Epithelial cell of prostate (primary cell): ENCODE results near the gene AIF1L.
"Not testable (repeated sequence)": the region's sequence is repeated elsewhere in the genome, so short reads cannot be mapped to it uniquely, and the experiment has no call there.

ENCODE experiments used
- DNase-seq: peaks from one replicate; pipeline ENCODE4 v3.0.0-alpha.2; 2011; ENCODE audit warnings: low read depth, low spot score
- H3K27ac ChIP-seq: fragments of 450-650 bp; 2 replicates; pipeline ENCODE4 v1.5.1; 2017; ENCODE audit warnings: mild to moderate bottlenecking

AIF1L gene

DNA sequence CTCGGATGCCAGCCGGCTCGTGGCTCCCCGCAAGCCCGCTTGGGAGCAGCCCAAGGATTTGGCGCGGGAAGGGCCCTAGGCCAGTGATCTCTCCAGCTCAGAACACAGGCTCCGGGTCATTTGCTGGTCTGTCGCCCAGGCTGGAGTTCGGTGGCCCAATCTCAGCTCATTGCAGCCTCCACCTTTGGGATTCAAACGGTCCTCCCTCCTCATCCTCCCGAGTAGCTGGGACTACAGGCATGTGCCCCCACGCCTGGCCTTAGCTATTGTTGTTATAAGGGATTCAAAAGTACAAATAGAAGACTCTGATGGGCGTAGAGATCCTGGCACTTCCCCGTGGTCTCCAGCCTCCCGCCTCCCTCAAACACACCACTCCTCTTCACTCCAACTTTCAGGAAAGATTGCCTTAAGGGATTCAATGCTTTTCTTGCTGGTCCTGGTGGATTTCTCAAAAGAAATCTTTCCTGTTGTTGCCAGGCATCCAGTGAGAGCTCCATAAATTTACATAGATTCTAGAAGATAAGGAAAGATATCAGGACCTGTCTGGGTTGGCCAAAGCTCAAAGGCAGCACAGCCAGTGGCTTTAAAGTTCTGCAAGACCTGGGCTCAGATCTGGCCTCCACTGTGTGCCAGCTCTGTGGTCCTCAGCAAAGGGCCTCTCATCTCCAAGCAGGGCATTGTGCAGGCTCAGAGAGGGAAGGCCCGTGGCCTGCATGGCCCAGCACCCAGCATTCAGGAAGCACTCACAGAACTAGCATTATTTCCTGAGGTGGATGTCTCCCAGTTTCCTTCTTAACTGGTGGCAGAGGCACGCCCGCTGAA lies 1.0 kb downstream of the AIF1L start:
- DNase-seq = no peak
- no peak overlapping the region for H3K27ac ChIP-seq

DNA sequence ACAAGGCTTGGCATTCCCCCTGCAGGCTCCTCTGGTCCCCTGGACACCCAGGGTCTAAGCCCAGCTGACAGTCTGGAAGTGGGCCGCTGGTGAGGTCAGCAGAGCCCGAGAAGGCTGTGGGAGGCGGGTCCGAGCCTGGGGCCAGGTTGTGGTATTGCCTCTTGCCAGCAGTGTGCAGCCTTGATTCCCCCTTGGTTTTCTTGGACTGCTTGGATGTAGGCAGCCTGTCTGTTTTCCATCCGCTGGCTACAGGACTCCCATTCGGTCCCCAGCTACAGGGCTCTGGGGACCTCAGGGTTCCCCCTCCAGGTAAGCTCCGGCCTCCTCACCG lies 1.6 kb downstream of the AIF1L start:
- no peak overlapping the region for H3K27ac ChIP-seq
- DNase-seq = no peak

DNA sequence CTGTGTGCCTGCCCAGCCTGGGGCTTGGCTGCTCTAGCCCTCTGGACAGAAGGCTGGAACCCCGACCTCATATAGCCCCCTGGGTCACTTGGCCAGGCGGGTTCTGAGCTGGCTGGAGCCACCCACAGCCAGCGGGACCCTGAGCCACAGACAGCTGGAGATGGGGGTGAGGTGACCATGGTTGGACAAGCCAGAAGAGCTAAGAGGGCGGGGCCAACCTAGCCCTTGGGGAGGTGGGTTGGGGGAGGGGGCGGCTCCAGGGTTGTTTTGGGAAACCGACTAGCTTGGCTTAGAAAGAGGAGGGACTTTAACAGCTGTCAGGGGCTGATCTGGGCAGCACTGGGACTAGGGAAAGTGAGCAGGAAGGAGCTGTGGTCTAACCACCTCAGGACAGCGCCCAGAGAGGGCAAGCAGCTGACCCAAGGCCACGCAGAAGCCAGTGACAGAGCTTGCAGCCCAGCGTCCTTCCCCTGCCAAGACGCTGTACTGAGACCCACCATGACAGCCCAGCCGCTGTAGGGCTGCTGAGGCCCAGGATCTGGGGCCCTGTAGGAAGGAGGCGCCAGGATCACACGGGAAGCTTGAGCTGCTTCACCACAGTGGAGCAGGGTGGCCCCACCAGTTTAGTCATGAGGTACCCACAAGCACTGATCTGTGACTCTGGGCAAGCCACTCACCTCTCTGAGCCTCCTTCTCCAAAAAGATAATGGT lies 2.2 kb downstream of the AIF1L start:
- no peak overlapping the region for H3K27ac ChIP-seq

DNA sequence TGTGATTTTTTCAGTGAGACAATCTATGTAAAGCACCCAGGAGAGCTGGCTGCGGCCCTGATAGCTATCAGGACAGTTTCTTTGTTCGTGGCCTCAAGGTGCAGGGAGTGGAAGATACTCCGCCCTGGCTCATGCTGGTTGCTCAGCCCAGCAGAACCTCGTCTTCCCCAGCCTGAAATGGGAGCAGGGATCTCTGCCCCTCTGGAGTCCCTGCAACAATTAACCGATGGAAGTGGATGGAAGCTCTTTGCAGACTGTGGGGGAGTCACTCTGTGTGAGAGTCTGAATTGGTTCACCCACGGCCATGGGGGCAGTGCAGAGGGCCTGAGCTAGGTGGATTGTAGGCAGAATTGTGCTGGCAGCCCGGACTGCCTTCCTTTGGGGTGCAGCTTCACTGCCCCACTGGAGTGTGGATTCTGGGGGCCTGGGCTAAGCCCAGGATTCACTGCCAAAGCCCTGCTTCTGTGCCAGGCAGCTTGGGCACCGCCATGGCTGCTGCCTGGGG lies 2.8 kb downstream of the AIF1L start:
- no peak for DNase-seq
- no peak overlapping the region for H3K27ac ChIP-seq

More for the DNA sequence above, 2.2 kb downstream of the AIF1L start:
- no peak for DNase-seq

DNA sequence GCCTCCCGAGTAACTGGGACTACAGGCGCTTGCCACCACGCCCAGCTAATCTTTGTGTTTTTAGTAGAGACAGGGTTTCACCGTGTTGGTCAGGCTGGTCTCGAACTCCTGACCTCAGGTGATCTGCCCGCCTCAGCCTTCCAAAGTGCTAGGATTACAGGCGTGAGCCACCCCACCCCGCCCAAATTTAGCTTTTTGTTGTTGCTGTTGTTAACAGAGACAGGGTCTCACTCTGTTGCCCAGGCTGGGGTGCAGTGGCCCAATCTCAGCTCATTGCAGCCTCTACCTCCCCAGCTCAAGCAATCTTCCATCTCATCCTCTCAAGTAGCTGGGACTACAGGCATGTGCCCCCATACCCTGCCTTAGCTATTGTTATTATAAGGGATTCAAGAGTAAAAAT lies 3.5 kb downstream of the AIF1L start:
- DNase-seq, H3K27ac ChIP-seq: not testable (repeated sequence)

DNA sequence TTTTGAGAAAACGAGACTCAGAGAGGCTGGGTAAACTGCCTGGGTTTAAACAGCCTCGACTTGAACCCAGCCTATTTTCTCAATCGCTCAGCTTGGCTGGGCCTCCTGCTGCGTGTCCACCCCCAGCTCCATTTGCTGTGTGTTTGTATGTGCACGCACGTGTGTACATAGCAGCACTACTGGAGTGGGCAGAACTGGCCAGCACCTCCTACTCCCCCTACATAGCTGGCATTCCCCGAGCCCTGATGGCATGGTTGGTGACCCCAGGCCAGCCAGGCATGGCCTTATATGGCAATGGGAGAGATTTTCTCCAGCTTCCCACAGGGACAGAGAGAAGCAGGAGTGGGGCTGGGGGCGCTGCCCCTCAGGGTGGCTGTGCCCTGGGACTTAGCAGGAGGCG lies 4.1 kb downstream of the AIF1L start:
- DNase-seq = no peak
- H3K27ac ChIP-seq = no peak overlapping the region

DNA sequence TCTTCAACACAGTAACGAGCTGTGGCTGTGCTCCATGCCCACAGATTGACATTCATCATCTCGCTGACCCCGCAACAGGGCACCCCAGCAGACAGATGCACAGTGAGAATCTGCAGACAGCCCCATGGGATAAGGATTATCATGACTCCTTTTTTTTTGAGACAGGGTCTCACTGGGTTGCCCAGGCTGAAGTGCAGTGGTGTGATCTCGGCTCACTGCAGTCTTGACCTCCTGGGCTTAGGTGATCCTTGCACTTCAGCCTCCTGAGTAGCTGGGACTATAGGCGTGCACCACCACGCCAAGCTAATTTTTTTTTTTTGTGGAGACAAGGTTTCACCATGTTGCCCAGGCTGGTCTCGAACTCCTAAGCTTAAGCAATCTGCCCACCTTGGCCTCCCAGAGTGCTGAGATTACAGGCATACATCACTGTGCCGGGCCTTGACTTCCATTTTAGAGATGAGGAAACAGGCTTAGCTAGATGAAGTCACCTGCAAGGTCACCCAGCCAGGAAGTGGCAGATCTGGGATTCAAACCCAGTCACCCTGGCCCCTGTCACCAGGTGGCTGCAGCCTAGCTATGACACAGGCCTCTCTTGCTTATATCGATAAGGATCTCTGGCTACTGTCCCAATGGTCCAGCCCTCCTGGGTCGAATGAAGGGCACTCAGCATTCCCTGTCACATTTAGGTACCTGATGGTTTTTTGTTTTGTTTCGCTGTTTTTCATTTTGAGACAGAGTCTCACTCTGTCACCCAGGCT lies 5.1 kb downstream of the AIF1L start:
- DNase-seq = no peak

DNA sequence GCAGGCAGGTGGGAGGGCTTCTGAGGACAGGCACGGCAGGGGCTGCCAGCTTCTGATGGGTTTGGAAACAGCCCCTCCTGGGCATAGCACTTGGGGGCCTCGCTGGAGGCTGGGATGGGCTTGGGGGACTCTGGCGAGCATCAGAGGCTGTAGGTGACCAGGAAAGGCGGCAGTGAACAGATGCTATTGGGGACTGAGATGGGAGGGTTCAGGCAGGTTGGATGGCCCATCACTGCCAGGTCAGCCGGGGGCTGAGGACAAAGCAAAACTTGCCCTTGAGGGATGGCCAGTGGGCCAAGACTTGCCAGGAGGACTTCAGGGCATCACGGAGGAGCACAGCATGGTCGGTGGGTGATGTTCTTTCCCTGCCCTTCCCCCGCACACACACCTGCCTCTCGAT lies 6.7 kb downstream of the AIF1L start:
- H3K27ac ChIP-seq = no peak overlapping the region
- DNase-seq = no peak

More for the DNA sequence above, 5.1 kb downstream of the AIF1L start:
- H3K27ac ChIP-seq = no peak overlapping the region

DNA sequence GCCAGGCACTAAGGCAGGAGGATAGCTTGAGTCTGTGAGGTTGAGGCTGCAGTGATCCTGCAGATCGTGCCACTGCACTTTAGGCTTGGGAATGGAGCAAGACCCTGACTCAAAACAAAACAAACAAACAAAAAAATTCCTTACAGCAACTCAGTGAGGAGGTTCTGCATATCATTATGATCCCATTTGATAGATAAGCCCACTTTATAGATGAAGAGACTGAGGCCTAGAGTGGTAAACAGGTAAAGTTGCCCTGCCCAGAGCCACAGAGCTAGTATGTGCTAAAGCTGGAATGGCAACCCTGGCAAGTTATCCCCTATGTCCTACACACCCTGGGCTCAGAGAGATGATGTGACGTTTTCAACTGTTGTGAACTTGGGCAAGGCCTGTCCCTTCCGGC lies 7.2 kb downstream of the AIF1L start:
- H3K27ac ChIP-seq = no peak overlapping the region
- DNase-seq = no peak

DNA sequence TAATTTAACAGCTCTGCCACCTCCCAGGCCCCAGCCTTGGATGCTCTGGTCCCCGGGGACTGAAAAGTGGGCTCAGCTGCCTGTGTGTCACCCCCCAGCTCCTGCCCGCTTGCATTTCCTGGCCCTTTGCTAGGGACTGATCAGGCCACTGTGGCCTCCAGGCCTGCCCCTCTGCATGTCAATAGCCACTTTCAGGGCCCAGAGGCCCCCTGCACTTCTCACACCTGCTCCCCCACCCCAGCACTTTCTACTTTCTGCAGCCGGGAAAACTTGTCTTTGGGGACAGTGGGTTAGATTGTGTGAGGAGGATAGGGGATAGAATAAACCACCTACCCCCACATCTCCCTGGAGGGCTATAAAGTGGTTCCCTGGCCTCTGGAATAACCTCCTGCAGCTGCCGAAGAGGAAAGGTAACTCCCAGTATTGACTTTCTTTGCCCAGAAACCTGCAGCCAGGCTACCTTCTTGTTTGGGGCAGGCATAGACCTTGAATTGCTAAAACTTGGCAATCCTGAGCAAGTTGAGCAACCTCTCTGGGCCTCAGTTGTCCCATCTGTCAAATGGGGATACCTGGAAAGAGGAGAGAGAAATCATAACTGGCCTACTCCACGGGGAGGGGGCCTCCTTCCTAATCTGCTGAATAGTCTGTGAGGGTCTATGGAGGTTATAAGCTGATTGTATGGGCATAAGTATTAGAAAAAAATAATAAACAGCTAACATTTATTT lies 7.8 kb downstream of the AIF1L start:
- no peak for DNase-seq

DNA sequence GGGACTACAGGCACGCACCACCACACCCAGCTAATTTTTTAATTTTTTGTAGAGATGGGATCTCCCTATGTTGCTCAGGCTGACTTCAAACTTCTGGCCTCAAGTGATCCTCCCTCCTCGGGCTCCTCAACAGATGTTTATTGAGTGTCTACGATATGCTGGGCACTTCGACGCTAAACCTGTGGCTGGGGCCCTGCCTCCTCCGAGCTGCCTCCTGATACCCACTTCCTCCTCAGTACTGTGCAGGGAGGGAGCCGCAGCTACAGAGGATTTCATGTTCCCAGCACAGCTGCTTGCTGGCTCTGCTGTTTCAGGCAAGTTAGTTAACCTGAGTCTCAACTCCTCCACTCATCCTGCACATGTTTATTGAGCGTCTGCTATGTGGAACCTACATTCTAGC lies 9.6 kb downstream of the AIF1L start:
- no peak overlapping the region for H3K27ac ChIP-seq
- DNase-seq = no peak

More for the DNA sequence above, 7.8 kb downstream of the AIF1L start:
- H3K27ac ChIP-seq = no peak overlapping the region

DNA sequence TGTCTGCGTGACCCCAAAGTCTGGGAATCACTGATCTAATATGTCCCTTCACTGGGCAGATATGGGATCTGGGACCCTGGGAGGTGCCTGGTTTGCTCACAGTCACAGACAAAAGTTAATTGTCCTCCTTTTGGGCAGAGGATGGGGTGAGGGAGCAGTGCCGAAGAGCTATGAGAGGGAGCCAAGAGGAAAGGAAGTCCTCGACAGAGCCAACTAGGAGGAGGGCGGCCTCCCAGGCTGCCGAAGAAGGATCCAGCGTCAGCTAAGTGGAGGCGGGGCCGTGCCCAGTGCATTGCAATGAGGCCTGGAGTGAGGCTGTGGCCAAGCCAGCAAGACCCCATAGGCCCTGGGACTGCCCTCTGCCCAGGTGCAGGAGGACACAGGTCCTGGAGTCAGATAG lies 11.4 kb downstream of the AIF1L start:
- H3K27ac ChIP-seq = no peak overlapping the region
- no peak for DNase-seq

DNA sequence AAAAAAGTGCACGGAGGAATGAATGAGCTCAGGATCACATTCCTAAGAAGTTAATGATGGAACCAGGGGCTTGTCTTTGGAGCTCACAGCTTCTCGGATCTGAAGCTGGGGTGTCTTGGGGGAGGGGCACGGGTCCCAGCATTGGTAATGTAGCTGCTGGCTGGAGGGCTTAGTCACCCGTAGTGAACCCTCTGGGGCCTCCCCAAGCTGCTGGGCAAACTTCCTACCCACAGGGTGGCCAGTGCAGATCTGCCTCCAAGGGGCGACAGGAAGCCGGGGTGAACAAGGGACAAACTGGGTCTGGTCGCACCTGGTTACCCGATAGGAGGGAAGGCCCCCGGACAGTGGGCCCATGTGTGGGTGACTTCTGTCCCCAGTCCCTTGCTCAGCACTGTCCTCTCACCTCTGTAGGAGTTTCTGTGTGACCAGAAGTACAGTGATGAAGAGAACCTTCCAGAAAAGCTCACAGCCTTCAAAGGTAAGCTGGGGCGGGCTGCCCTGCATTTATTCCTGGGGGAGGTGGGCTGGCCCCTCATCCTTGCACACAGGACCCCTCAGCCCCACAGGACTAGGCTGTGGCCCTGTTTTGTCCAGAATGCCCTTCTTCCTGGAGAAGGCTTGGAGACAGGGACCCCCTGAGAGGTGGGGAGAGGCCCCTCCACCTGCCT lies 15.0 kb downstream of the AIF1L start:
- no peak for DNase-seq

DNA sequence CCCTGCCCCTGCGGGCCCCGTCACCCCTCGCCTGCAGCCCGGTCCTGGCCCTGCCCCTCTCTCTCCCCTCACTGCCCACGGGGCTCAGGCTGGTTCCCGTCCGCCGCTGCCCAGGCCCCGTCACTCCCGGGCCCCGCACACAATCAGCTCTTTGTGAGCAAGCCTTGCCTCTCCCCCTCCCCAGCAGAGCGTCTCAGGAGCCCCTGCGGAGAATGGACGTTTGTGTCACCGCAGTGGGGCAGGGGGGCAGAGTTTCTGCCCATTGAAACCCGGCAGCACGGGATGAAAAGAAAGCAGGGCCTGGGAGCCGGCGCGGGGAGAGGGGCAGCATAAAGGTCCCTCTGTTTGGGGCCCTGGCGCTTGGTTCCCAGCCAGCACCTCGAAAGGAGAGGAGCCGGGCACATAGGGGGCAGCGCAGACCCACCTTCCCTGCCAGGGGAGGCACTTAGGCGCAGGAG lies 15.6 kb downstream of the AIF1L start:
- no peak overlapping the region for H3K27ac ChIP-seq
- DNase-seq = no peak

More for the DNA sequence above, 15.0 kb downstream of the AIF1L start:
- H3K27ac ChIP-seq = no peak overlapping the region

DNA sequence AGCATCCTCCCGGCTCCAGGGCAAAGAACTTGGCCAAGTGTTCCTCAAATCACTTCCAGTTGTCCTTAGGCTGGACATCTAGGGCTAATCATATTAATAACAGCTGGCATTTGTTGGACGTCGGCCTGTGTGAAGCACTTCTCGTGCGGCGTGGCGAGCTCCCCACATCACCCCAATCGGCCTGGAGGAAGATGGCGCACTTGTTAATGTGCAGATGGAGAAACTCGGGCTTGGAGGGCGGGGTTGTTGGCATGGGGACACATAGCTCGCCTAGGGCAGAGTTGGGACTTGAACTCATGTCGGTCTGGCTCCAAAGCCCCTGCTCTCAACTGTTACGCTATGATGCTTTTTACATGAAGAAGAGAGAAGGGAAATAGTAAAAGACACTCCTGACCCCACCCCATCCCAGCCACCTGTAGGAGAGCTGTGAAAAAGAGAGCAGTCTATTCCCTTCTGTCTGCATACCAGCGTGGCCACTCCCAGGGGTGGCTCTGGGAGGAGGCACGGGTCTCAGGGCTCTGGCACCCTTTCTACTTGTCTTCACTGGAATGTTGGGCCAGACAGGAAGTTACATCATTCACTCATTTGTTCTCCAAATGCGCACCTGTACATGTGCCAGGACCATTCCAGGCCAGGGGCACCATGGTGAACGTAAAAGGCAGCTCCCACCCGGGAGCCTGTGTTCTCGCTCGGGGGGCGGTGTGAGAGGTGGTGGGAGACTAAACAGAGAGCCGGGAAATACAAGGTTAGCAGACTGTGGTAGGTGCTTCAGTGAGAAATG lies 16.2 kb downstream of the AIF1L start:
- no peak for DNase-seq
- no peak overlapping the region for H3K27ac ChIP-seq

DNA sequence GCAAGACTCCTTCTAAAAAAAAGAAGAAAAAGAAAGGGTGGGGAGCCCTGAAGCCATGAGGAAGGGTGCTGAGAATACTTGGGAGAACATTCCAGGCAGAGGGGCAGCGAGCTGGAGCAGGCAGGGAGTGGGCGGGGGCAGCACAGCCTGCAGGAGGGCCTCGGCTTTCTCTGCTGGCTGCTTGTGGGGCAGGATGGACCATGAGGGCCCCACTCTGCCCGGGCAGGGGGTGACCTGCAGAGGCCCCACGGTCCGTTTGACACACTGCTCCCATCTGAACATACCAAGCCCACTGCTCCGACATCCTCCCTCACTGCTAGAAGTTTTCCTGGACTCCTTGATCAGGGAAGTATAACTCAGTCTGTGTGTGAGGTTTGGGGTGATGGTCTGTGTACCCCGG lies 17.3 kb downstream of the AIF1L start:
- no peak for DNase-seq
- H3K27ac ChIP-seq = no peak overlapping the region

DNA sequence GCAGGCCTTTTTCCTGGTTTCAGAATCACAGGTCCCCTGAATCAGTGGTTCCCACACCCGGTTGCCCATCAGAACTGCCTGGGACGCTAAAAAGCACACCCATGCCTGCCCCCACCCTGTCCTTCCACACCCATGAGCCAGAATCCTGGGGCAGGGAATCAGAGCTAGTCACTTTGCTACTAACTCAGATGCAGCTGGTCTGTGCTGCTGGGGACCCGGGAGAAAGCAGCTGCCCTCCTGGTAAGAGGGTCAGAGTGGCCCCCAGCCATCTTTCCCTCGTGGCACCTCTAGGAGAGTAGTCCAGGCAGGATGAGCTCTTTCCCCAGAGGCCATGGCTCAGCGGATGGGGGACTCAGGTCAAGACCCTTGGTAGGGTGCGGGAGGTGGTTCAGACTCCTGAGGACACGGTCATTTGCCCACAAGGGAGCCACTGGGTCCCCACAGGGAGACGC lies 17.8 kb downstream of the AIF1L start:
- no peak for DNase-seq
- no peak overlapping the region for H3K27ac ChIP-seq

DNA sequence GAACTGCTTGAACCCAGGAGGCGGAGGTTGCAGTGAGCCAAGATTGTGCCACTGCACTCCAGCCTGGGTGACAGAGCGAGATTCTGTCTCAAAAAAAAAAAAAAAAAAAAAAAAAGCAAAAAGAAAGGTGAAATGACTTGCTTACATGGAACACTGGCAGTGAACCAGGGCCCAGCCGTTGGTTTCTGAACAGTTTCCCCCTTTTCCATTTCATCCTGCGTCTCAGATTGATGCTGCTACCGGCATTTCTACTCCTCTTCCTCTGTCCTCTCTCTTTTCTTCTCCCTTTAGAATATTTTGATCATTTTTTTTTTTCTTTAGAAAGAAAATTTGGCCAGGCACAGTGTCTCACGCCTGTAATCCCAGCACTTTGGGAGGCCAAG lies 19.0 kb downstream of the AIF1L start:
- DNase-seq, H3K27ac ChIP-seq: not testable (repeated sequence)
